GM19351 (cell line): ENCODE measurements around the gene IGLON5.
A peak's percentile ranks its signal among the peaks of the same experiment; 100 is the strongest.

Source experiments
- ATAC-seq: cut with Tn5 transposase; IDR thresholded peaks from one replicate; pipeline ENCODE4 v1.9.1; 2021; ENCODE audit warnings: mild to moderate bottlenecking, moderate library complexity; ENCODE audit not compliant: unreplicated experiment

Gene IGLON5

GRCh38 chr19:51361239-51361638, 49.8 kb downstream of the IGLON5 start:
- no peak for ATAC-seq

- ATAC-seq, result no peak
These were observed 53.0 kb downstream of the IGLON5 start for GRCh38 chr19:51364200-51365106.

GRCh38 chr19:51365211-51365964, 53.9 kb downstream of the IGLON5 start:
- no peak for ATAC-seq

GRCh38 chr19:51365965-51366388, 54.5 kb downstream of the IGLON5 start, which contains the start of gene ETFB:
ETFB (minus strand) TSS chr19:51366388; CDS start chr19:51366326, 62 bp downstream.
- no peak for ATAC-seq

- ATAC-seq, result peak; percentile 55
These were observed 55.2 kb downstream of the IGLON5 start for GRCh38 chr19:51366389-51367254.

- no peak for ATAC-seq
These were observed 55.8 kb downstream of the IGLON5 start for GRCh38 chr19:51367255-51367564.

- ATAC-seq, result peak; percentile 78
These were observed 56.3 kb downstream of the IGLON5 start for GRCh38 chr19:51367565-51368365.

GRCh38 chr19:51368366-51369282, 57.2 kb downstream of the IGLON5 start, which contains the start of gene CLDND2:
CLDND2 (minus strand) TSS chr19:51369003; CDS start chr19:51368577, 426 bp downstream.
- ATAC-seq, result no peak

- ATAC-seq, result no peak
These were observed 58.8 kb downstream of the IGLON5 start for GRCh38 chr19:51370230-51370629.

GRCh38 chr19:51371186-51371690, 59.8 kb downstream of the IGLON5 start:
- ATAC-seq, result no peak

GRCh38 chr19:51372021-51372648, 60.7 kb downstream of the IGLON5 start:
- ATAC-seq, result no peak

GRCh38 chr19:51372649-51373504, 61.4 kb downstream of the IGLON5 start, which contains the start of gene NKG7:
NKG7 (minus strand) TSS chr19:51372654; CDS start chr19:51372535, 119 bp downstream.
- peak; percentile 38 for ATAC-seq

GRCh38 chr19:51375504-51376221, 64.2 kb downstream of the IGLON5 start:
- no peak for ATAC-seq

- ATAC-seq, result no peak
These were observed 66.0 kb downstream of the IGLON5 start for GRCh38 chr19:51377422-51377821.

GRCh38 chr19:51380379-51380778, 68.9 kb downstream of the IGLON5 start:
- no peak for ATAC-seq
